Activated CD8-positive, alpha-beta memory T cell treated with anti-CD3 and anti-CD28 coated beads for 36 hours (primary cell): ENCODE results near the gene TNFAIP8. TPM values are rescaled to one million over a fixed set of nuclear protein-coding genes. Genes with fewer than 3 reads are reported as not detected.

Experiments
- CTCF ChIA-PET: fragments of 350-600 bp; sonication (Branson Sonifier 250); formaldehyde crosslinking; loops from one replicate; lab custom pipeline; 2021; ENCODE audit warnings: antibody characterized with exemption; lab: Charles Lee
- POLR2A ChIA-PET: fragments of 350-600 bp; sonication (Branson Sonifier 250); formaldehyde crosslinking; loops from one replicate; lab custom pipeline; 2021; ENCODE audit warnings: antibody characterized with exemption; lab: Charles Lee
- total RNA-seq, 2 experiments: library from RNA; stranded (reverse); gene quantifications; one replicate each; pipeline ENCODE4 v1.2.3, GENCODE V29; 2021

Gene TNFAIP8
- total RNA-seq, 2 experiments from 2014 or later, result 251 to 263 TPM

DNA sequence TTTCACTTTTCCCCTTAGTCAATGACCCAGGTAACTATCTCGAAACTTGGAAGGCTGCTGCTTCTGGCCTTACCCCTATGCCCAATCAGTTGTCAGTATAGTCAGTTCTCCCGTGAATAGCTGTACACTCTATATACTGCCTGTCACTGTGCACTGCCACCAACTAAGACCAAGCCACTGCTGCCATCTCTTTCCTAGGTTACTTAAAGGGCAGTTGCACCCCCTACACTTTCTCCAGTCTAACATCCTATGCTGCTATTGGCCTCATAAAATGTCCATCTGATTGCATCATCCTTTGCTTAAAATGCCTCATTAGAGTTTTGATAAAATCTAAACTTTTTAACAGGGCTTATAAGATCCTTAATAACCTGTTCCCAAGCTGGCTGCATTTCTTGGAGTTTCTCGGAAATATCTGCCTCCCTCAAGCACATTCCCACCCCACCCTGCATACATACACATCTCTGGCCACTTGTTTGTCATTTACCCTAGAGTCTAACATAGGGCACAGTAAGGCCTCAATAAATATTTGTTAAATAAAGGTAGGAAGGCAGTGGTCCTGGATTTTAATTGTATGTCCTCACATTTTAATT is 32.8 kb upstream of the TNFAIP8 start:
- ChIA-PET CTCF (interaction anchor here (0.8 to 1.7 kb wide), 4 partner anchors 21 to 89 kb away, joined by 3 to 6 read pairs (median 4); no protein-coding TSS in a partner anchor), POLR2A (no interaction called here)

- POLR2A ChIA-PET, result interaction anchor here (0.8 kb wide), 1 partner anchor 17 kb away, joined by 3 read pairs; no protein-coding TSS in a partner anchor
- CTCF ChIA-PET, result interaction anchor here (0.6 to 0.7 kb wide), 2 partner anchors 15 to 17 kb away, joined by 3 to 5 read pairs; no protein-coding TSS in a partner anchor
Observed at GRCh38 chr5:119323601-119324000, 32.2 kb upstream of the TNFAIP8 start.

- POLR2A ChIA-PET, result no interaction called here
- CTCF ChIA-PET, result interaction anchor here (2.3 to 2.5 kb wide), 2 partner anchors 9 to 18 kb away, joined by 7 to 10 read pairs; no protein-coding TSS in a partner anchor
Observed at GRCh38 chr5:119324842-119325241, 31.0 kb upstream of the TNFAIP8 start.

DNA sequence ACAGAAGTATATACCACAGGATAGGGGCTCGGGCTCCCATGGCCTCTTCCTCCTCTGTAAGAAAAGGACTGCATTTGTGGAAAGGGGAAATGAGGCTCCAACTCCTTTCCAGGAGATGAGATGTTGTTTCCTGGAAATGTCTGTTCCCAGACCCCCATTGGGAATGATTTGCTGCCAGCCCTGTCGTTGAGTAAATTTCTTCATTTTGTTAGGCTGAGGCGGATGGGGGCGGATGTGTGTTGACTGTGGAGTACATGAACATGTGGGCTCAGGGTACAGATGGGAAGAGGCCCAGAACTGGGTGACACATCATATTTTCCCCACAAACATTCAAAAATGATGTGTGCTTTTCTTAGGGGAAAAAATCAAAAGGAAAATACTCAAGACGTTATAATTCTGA is 28.8 kb upstream of the TNFAIP8 start:
- ChIA-PET POLR2A (interaction anchor here (1.3 to 2.3 kb wide), 3 partner anchors 16 to 40 kb away, joined by 4 to 15 read pairs (median 5); partner anchors contain the start of gene TNFAIP8), CTCF (interaction anchor here (1.5 to 2.5 kb wide), 3 partner anchors 11 to 15 kb away, joined by 3 to 10 read pairs (median 7); no protein-coding TSS in a partner anchor)

- ChIA-PET CTCF (interaction anchor here (1.2 to 2.5 kb wide), 3 partner anchors 13 to 80 kb away, joined by 3 to 7 read pairs (median 3); no protein-coding TSS in a partner anchor), POLR2A (interaction anchor here (1.0 to 2.3 kb wide), 5 partner anchors 12 to 61 kb away, joined by 3 to 15 read pairs (median 4); partner anchors contain the start of gene TNFAIP8)
Observed at GRCh38 chr5:119328753-119329602, 26.8 kb upstream of the TNFAIP8 start.

DNA sequence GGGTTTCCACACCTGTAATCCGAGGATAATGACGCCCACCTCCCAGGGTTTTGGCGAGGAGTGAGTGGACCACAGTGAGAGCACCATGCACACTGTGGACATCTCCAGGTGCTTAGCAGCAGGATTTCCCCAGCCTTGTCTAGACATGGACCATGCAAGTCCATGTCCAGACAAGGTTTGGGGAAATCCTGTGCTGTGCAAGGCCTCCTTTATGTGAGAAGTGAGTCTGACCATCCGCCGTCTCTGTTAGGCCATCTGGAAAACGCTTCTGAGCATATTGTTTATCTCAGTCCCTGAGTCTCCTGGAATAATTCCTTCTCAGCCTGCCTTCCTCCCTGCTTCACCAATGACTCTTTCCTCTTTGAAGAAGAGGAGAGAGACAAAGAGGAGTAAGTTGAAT is 26.2 kb upstream of the TNFAIP8 start:
- ChIA-PET POLR2A (interaction anchor here (1.0 to 1.7 kb wide), 4 partner anchors 11 to 61 kb away, joined by 3 to 5 read pairs (median 4); partner anchors contain the start of gene TNFAIP8), CTCF (interaction anchor here (0.7 to 2.5 kb wide), 4 partner anchors 11 to 80 kb away, joined by 3 to 7 read pairs (median 5); partner anchors contain the start of gene TNFAIP8)

GRCh38 chr5:119330367-119331183 is 25.2 kb upstream of the TNFAIP8 start:
- ChIA-PET CTCF (interaction anchor here (0.7 to 2.1 kb wide), 6 partner anchors 10 to 81 kb away, joined by 3 to 7 read pairs (median 4); partner anchors contain the start of gene TNFAIP8), POLR2A (interaction anchor here (1.7 kb wide), 1 partner anchor 62 kb away, joined by 5 read pairs; no protein-coding TSS in a partner anchor)

- CTCF ChIA-PET, result interaction anchor here (0.9 to 2.1 kb wide), 4 partner anchors 16 to 80 kb away, joined by 3 to 7 read pairs (median 4); partner anchors contain the start of gene TNFAIP8
- POLR2A ChIA-PET, result interaction anchor here (1.0 kb wide), 1 partner anchor 22 kb away, joined by 3 read pairs; no protein-coding TSS in a partner anchor
Observed at GRCh38 chr5:119331566-119332095, 24.2 kb upstream of the TNFAIP8 start.

DNA sequence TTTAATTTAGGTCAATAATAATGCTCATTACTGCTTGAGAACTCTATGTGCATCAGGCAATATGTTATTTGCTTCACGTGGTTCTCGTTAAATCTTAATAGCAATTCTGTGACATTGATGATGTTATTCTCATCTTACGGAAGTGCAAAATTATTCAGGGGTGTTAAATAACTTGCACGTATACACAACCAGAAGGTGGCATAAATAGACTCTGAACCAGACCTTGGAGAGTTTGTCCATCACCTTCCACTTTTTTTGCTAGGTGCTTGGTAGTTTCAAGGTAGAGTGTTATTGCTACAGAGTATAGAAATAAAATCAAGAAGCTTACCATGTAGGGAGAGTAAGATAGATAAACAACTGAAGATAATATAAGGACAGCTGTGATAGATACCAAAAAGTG is 23.6 kb upstream of the TNFAIP8 start:
- CTCF ChIA-PET, result interaction anchor here (0.9 kb wide), 1 partner anchor 80 kb away, joined by 3 read pairs; no protein-coding TSS in a partner anchor
- POLR2A ChIA-PET, result interaction anchor here (1.0 to 1.2 kb wide), 2 partner anchors 23 to 24 kb away, joined by 3 read pairs; partner anchors contain the start of gene TNFAIP8

DNA sequence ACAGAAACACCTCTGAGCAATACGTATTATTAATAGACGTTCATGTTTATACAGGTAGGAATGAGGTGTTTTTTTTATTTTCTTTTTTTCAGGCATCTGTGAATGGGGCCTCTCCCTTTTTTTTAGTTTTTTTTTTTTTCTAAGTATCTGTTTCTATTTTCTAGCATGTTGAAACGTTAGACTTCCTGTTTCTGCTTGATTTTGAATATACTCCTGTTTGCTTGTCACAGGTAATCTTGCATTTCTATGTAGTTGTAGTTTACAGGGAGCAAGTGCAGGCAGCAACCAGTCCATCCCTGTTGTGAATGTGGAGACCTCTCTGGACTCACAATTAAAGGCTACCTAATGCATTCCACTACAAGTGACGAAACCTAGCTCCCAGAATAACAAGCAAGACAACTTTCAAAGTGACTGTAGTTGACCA is 22.8 kb upstream of the TNFAIP8 start:
- CTCF ChIA-PET, result interaction anchor here (0.9 to 2.0 kb wide), 6 partner anchors 10 to 262 kb away, joined by 3 to 5 read pairs (median 4); partner anchors contain the start of gene DMXL1
- POLR2A ChIA-PET, result interaction anchor here (0.6 to 1.2 kb wide), 3 partner anchors 11 to 23 kb away, joined by 3 to 4 read pairs (median 3); partner anchors contain the start of gene TNFAIP8

DNA sequence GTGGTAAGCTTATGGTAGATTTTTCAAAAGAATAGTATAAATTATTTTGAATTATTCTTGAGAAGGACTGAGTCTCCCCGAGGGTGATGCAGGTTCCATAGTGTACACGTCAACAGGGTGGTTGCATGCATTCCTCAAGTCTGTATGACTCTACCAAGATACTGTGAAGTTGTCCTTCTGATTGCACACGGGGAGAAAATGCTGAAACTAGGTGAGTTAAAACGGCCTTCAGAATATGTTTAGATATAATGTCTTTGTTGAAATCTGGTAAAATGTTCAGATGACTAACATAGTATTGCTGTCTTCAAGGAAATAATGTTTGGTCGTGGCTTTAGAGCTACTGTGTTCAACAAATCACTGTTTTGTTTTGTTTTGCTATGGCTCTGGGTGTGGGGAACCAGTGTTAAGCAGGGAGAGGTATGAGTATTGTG is 22.4 kb upstream of the TNFAIP8 start:
- CTCF ChIA-PET, result interaction anchor here (0.9 to 2.0 kb wide), 5 partner anchors 9 to 263 kb away, joined by 3 to 5 read pairs (median 4); partner anchors contain the start of gene DMXL1
- POLR2A ChIA-PET, result interaction anchor here (0.6 to 1.2 kb wide), 3 partner anchors 10 to 22 kb away, joined by 3 to 4 read pairs (median 3); partner anchors contain the start of gene TNFAIP8

GRCh38 chr5:119335261-119335677 is 20.6 kb upstream of the TNFAIP8 start:
- ChIA-PET CTCF (interaction anchor here (0.9 to 2.9 kb wide), 3 partner anchors 20 to 85 kb away, joined by 3 to 11 read pairs (median 4); partner anchors contain the start of gene TNFAIP8), POLR2A (interaction anchor here (1.0 to 1.3 kb wide), 2 partner anchors 20 kb away, joined by 5 read pairs; partner anchors contain the start of gene TNFAIP8)

- ChIA-PET CTCF (interaction anchor here (1.9 to 2.9 kb wide), 3 partner anchors 20 to 28 kb away, joined by 7 to 11 read pairs (median 8); partner anchors contain the start of gene TNFAIP8), POLR2A (interaction anchor here (1.0 kb wide), 1 partner anchor 19 kb away, joined by 5 read pairs; the partner anchor contains the start of gene TNFAIP8)
Observed at GRCh38 chr5:119336262-119336661, 19.6 kb upstream of the TNFAIP8 start.

DNA sequence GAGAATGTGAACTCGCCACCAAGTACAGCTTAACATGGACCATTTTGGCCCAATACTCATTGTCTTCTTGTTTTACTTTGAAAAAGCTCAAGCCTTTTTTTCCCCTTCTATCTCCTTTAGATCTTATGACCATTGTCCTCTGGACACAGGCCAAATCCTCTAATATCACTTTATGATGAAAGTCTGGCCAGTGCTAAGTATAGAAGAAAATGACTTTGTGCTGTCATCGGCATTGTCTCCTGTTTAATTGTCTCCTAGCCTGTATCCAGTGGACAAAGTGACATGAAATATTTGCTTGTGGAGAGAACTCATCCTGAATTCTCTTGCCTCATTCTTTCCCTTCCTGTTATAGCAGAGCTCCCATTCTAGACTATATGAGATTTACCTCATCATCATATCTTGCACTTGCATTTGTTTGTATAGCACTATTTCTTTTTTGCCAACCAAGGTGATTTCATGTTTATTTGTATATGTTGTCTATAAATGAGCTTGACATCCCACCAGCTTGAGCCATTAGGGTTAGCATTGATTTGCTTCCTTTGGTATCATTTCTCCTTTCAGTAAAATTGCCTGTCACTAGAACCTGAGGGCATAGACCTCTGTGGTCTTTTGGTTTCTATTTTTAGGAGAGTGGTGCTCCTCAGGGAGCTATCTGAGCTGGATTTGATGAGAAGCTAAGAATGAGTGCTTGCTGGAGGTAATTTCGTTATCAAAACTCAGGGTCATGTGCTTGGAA is 18.8 kb upstream of the TNFAIP8 start:
- ChIA-PET POLR2A (no interaction called here), CTCF (interaction anchor here (0.8 to 2.9 kb wide), 6 partner anchors 14 to 75 kb away, joined by 3 to 11 read pairs (median 5); partner anchors contain the start of gene TNFAIP8)

DNA sequence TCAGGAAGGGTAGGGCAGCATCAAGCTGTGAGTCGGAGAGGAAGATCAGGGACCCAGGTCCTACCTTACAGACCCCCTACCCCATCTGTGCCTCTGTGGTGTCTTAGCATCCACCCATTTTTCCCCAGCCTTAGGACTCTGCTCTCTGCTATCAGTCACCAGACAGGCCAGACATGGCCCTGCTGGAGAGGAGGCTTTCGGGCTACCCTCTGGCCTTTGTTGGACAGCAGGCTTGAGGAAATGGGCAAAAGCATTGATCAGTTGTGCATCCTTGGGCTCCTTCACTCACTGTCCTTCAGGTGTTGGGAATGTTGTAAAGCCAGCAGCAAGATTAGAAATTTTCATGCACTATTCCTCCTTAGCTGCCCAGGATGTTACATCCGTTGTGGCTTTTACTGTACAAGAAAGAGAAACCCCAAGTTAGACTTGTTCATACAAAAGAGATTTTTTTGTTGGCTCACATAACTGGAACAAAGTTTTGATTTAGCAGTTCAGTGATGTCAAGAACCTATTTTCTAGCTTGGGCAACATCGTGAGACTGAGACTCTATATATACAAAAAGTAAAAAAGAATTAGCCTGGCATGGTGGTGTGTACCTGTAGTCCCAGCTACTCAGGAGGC is 17.4 kb upstream of the TNFAIP8 start:
- CTCF ChIA-PET, result interaction anchor here (0.8 to 1.9 kb wide), 5 partner anchors 13 to 74 kb away, joined by 3 to 8 read pairs (median 3); no protein-coding TSS in a partner anchor
- POLR2A ChIA-PET, result interaction anchor here (1.2 to 4.1 kb wide), 2 partner anchors 18 to 24 kb away, joined by 3 to 25 read pairs; partner anchors contain the start of gene TNFAIP8
